Measurements from ENCODE around the gene CHCHD4. TPM values are rescaled to one million over a fixed set of nuclear protein-coding genes. Genes with fewer than 3 reads are reported as not detected.
A peak's percentile ranks its signal among the peaks of the same experiment; 100 is the strongest.

Gene CHCHD4
- total RNA-seq, 4 donors from 2014 or later = 21.2 to 27.0 (median 24.3) TPM

- Histone ChIP-seq H3K4me1 (peaks cover 22 to 43% (median 33%) of the 10 kb centered on the region in 4 donors), H3K27me3 (no peaks in the 10 kb centered on the region), H3K27ac (replicated peaks in 1 of 4) (peak overlapping the region in 3 of 4 donors; percentile 96), H3K4me3 (no peak overlapping the region), H3K36me3 (peaks cover 46 to 70% (median 58%) of the 10 kb centered on the region in 4 donors), H3K9me3 (no peaks in the 10 kb centered on the region)
- TF ChIP-seq EP300 (IDR thresholded peaks at IDR 0.05) = no peak
- TF ChIP-seq POLR2AphosphoS5 (IDR thresholded peaks at IDR 0.05) = no peak
- TF ChIP-seq, protein P1, sequence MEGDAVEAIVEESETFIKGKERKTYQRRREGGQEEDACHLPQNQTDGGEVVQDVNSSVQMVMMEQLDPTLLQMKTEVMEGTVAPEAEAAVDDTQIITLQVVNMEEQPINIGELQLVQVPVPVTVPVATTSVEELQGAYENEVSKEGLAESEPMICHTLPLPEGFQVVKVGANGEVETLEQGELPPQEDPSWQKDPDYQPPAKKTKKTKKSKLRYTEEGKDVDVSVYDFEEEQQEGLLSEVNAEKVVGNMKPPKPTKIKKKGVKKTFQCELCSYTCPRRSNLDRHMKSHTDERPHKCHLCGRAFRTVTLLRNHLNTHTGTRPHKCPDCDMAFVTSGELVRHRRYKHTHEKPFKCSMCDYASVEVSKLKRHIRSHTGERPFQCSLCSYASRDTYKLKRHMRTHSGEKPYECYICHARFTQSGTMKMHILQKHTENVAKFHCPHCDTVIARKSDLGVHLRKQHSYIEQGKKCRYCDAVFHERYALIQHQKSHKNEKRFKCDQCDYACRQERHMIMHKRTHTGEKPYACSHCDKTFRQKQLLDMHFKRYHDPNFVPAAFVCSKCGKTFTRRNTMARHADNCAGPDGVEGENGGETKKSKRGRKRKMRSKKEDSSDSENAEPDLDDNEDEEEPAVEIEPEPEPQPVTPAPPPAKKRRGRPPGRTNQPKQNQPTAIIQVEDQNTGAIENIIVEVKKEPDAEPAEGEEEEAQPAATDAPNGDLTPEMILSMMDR (IDR thresholded peaks at IDR 0.05) = no peak
- TF ChIP-seq POLR2A (IDR thresholded peaks at IDR 0.05; ENCODE audit: low read depth) = no peak
- no peak for DNase-seq (ENCODE audit: extremely low spot score)
- intact Hi-C loops (cut with DNase I) = no loop called here
- WGBS = 95% methylated on average over 5 of the region's 5 CpGs
Observed at GRCh38 chr3:14128724-14129123, 4.1 kb upstream of the CHCHD4 start.

- WGBS = 95% methylated on average over 12 of the region's 12 CpGs
- Histone ChIP-seq H3K27ac (replicated peaks in 1 of 4) (peak overlapping the region; percentile 96 to 99 (median 96)), H3K4me3 (peak overlapping the region in 1 of 4 donors; percentile 94), H3K9me3 (no peaks in the 10 kb centered on the region), H3K27me3 (no peaks in the 10 kb centered on the region), H3K36me3 (peaks cover 35 to 59% (median 47%) of the 10 kb centered on the region in 4 donors), H3K4me1 (peaks cover 32 to 54% (median 44%) of the 10 kb centered on the region in 4 donors)
- intact Hi-C loops (cut with DNase I) = no loop called here
- TF ChIP-seq POLR2A (IDR thresholded peaks at IDR 0.05; ENCODE audit: low read depth) (no peak), EP300 (IDR thresholded peaks at IDR 0.05) (no peak), POLR2AphosphoS5 (IDR thresholded peaks at IDR 0.05) (no peak)
- TF ChIP-seq, protein P1 (IDR thresholded peaks at IDR 0.05) = no peak
- DNase-seq (ENCODE audit: extremely low spot score) = no peak
Observed at GRCh38 chr3:14127516-14128161, 3.0 kb upstream of the CHCHD4 start.

DNA sequence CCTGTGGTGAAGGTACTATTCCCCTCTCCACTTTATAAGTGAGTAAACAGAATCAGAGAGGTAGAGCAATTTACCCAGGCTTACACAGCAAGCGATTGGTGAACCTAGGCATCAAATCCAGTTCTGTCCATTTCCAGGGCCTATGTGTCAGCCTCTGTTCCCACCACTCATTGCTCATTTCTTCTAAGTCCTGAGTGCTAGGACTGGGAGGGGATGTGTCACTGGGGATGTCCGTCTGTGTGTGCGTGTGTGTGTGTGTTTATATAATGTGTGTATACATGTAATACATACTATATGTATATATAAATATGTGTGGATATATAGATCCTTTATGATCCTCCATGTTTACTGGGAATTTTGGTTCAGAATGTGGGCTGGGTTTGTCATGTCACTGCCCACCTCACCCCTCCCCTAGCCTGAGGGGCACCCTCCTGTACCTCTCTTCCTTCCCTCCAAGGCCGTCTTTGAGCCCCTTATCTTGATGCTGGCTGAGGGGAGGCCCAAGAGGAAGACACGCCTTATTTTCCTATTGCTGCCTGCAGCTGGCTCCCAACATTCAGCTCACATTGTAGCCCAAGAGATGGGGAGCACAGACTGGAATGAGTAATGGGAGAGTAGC is 2.3 kb upstream of the CHCHD4 start:
- Histone ChIP-seq H3K9me3 (no peaks in the 10 kb centered on the region), H3K27me3 (no peaks in the 10 kb centered on the region), H3K36me3 (peaks cover 28 to 56% (median 44%) of the 10 kb centered on the region in 4 donors), H3K4me3 (peak overlapping the region; percentile 68 to 94 (median 82)), H3K27ac (replicated peaks in 1 of 4) (peak overlapping the region; percentile 96 to 99 (median 96)), H3K4me1 (peaks cover 37 to 55% (median 48%) of the 10 kb centered on the region in 4 donors)
- 73% methylated on average over 5 of the region's 5 CpGs for WGBS
- intact Hi-C loops (cut with DNase I) = no loop called here
- TF ChIP-seq EP300 (IDR thresholded peaks at IDR 0.05) (no peak), POLR2AphosphoS5 (IDR thresholded peaks at IDR 0.05) (no peak), POLR2A (IDR thresholded peaks at IDR 0.05; ENCODE audit: low read depth) (no peak)
- TF ChIP-seq, protein P1 (IDR thresholded peaks at IDR 0.05) = no peak
- DNase-seq (ENCODE audit: extremely low spot score) = no peak

DNA sequence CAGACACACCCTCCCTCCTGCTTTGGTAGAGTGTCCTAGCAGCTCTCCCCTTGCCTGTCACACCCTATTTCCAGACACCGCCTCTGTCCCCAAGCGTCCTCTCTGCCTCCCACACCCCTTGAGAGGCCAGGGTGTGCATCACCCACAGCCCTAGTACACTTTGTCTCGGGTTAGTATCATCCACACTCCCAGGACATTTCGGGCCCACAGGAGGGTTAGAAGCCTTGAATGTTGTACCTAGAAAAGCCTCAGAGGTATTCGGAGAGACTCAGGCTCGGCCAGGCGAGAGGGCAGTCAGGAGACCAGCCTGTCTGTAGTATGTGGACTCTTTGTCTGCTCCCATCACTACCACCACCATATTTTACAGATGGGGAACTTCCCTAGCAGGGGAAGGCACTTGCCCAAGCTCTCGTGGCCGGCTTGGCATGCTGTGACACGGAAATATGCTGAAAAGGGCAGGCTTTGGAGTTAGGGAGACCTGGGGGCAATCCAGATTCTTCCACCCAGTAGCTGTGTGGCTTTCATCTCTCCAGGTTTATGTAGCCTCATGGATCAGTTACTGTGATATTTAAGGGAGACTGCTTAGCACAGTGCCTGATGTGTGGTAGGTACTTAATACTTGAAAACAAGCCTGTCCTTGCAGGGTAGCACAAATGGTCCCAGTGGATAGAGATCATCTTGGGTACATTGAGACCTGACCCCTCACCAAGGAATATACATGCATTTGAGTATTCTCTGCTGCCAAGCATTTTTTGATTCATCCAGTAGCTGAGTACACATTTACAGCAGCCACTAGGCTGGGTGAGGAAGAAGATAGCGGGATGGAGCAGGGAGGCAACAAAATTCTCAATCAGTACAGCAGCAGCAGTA is 1.6 kb upstream of the CHCHD4 start:
- Histone ChIP-seq H3K9me3 (no peaks in the 10 kb centered on the region), H3K36me3 (peaks cover 21 to 56% (median 43%) of the 10 kb centered on the region in 4 donors), H3K4me1 (peaks cover 37 to 58% (median 48%) of the 10 kb centered on the region in 4 donors), H3K4me3 (peak overlapping the region; percentile 68 to 94 (median 82)), H3K27ac (replicated peaks in 1 of 4) (peak overlapping the region; percentile 96 to 99 (median 96)), H3K27me3 (no peaks in the 10 kb centered on the region)
- TF ChIP-seq, protein P1 (IDR thresholded peaks at IDR 0.05) = no peak
- peak in 1 of 2 donors; percentile 4 for TF ChIP-seq POLR2AphosphoS5 (IDR thresholded peaks at IDR 0.05)
- DNase-seq (ENCODE audit: extremely low spot score) = peak; percentile 84
- 37% methylated on average over 11 of the region's 11 CpGs for WGBS
- intact Hi-C loops (cut with DNase I) = no loop called here
